Ovary (tissue), 9 donors: ENCODE data around the gene CGN. TPM values are rescaled to one million over a fixed set of nuclear protein-coding genes. Genes with fewer than 3 reads are reported as not detected.

Experiments
- DNase-seq, 5 donors: peaks; one replicate each; pipeline ENCODE4 v3.0.0-alpha.2; 2019 to 2020
- H3K27ac ChIP-seq, 2 donors: fragments of 200-600 bp; one replicate each; pipeline versions ENCODE4 v1.5.1 to v1.8.0; 2019 to 2022
- H3K27me3 ChIP-seq: fragments of 200-600 bp; one replicate; pipeline ENCODE4 v1.8.0; 2022
- H3K36me3 ChIP-seq: fragments of 200-600 bp; sonication (generic); one replicate; pipeline ENCODE4 v1.5.1; 2019
- H3K4me1 ChIP-seq: one replicate; pipeline ENCODE4 v1.8.1; 2013; ENCODE audit warnings: mild to moderate bottlenecking, moderate library complexity; ENCODE audit not compliant: insufficient read depth
- H3K4me3 ChIP-seq: fragments of 200-600 bp; sonication (generic); one replicate; pipeline ENCODE4 v1.5.1; 2017
- H3K9me3 ChIP-seq, 2 donors: fragments of 200-600 bp in 1 of 2; sonication (generic) in 1 of 2; one replicate each; pipeline versions ENCODE4 v1.5.1 to v1.8.1; 2013 to 2019; ENCODE audit warnings: mild to moderate bottlenecking in 1 of 2, moderate library complexity in 1 of 2
- EP300 ChIP-seq: sonication (generic); formaldehyde crosslinking; IDR thresholded peaks from one replicate; pipeline ENCODE4 v1.6.1; 2017; ENCODE audit warnings: antibody characterized with exemption
- POLR2A ChIP-seq: fragments of 450-650 bp; IDR thresholded peaks from one replicate; pipeline ENCODE4 v1.6.1; 2017; ENCODE audit warnings: antibody characterized with exemption, mild to moderate bottlenecking, moderate library complexity
- WGBS, 3 donors: extraction: QIAGEN DNeasy Blood & Tissue Kit in 1 of 3; methylation state at CpG; one replicate each; pipeline versions ENCODE4 v1.1.5 to v1.1.7; 2013 to 2017; 5-methylcytosine and 5-hydroxymethylcytosine counted together
- intact Hi-C, 4 donors: fragments of 100-400 bp; cut with DNase I; formaldehyde crosslinking; loops; one replicate each; pipeline versions ENCODE4 v1.11.0 to v1.15.1; 2022 to 2023
- polyA plus RNA-seq, 2 donors: library from polyadenylated mRNA; stranded (reverse); fragments of 200-250 nt in 1 of 2; fragments of 350-450 nt in 1 of 2; fragmentation: Illumina TruSeq in 1 of 2; extraction: RNeasy Lipid Tissue Mini Kit (QIAGEN cat#74804) in 1 of 2; gene quantifications; one replicate each; pipeline ENCODE4 v1.2.3, GENCODE V29; 2013 to 2014
- total RNA-seq, 7 donors: library from RNA; depleted of rRNA in 2 of 7; stranded (reverse); fragments of >200 nt in 2 of 7; fragmentation: NEBNext Ultra II Directional in 3 of 7; extraction: Animal tissue kit (Norgen Biotek cat#: 25700) in 3 of 7; gene quantifications; one replicate each; pipeline versions ENCODE4 v1.1.0 to v1.2.4, GENCODE V29; 2016 to 2023
- TF ChIP-seq, protein P1 (sequence below), 3 donors: fragments of 450-650 bp in 2 of 3; fragments of 200-600 bp in 1 of 3; IDR thresholded peaks; one replicate each; pipeline versions ENCODE4 v1.5.1 to v1.8.0; 2016 to 2022; ENCODE audit warnings: antibody characterized with exemption in 3 of 3, mild to moderate bottlenecking in 1 of 3
- donor health status: DM: no; HTN: no; CAD: no; lungs with moderate emphysema.
- donor health status: DM: no; HTN: no; CAD: no.
- donor health status: Bipolar disorder and iron deficiency.
- donor health status: DM: yes; HTN: yes; CAD: no.
- donor health status: DM: no; HTN: no; CAD: no.
- donor health status: DM: yes; HTN: yes; CAD: no.

CGN gene
- total and polyA plus RNA-seq, 9 donors: 1.0 to 26.8 (median 4.3) TPM

DNA sequence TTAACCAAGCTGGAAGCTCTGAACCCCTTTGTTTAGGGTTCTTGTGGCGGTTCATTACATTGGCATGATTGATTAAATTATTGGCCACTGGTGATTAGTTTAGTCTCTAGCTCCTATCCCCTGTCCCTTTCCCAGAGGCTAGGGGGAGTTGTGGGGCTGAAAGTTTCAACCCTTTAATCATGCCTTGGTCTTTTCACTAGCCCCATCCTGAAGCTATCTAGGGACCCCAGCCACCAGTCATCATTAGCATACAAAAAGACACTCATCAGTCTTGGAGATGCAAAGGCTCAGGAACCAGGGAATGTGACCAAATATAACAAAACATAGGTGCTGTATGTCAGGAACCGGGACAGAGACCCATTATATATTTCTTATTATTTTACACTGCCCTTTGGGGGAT is 66.0 kb downstream of the CGN start:
- no peak for DNase-seq
- Histone ChIP-seq H3K27ac (no peak overlapping the region), H3K4me1 (no peaks in the 10 kb centered on the region), H3K27me3 (no peaks in the 10 kb centered on the region), H3K36me3 (no peaks in the 10 kb centered on the region), H3K9me3 (no peaks in the 10 kb centered on the region), H3K4me3 (no peak overlapping the region)
- TF ChIP-seq POLR2A (no peak), EP300 (no peak)
- TF ChIP-seq, protein P1, sequence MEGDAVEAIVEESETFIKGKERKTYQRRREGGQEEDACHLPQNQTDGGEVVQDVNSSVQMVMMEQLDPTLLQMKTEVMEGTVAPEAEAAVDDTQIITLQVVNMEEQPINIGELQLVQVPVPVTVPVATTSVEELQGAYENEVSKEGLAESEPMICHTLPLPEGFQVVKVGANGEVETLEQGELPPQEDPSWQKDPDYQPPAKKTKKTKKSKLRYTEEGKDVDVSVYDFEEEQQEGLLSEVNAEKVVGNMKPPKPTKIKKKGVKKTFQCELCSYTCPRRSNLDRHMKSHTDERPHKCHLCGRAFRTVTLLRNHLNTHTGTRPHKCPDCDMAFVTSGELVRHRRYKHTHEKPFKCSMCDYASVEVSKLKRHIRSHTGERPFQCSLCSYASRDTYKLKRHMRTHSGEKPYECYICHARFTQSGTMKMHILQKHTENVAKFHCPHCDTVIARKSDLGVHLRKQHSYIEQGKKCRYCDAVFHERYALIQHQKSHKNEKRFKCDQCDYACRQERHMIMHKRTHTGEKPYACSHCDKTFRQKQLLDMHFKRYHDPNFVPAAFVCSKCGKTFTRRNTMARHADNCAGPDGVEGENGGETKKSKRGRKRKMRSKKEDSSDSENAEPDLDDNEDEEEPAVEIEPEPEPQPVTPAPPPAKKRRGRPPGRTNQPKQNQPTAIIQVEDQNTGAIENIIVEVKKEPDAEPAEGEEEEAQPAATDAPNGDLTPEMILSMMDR (IDR thresholded peaks at IDR 0.05): no peak
- intact Hi-C loops: no loop called here
- WGBS, 3 donors: 95 to 99% (median 98%) methylated on average over 2 of the region's 2 CpGs

DNA sequence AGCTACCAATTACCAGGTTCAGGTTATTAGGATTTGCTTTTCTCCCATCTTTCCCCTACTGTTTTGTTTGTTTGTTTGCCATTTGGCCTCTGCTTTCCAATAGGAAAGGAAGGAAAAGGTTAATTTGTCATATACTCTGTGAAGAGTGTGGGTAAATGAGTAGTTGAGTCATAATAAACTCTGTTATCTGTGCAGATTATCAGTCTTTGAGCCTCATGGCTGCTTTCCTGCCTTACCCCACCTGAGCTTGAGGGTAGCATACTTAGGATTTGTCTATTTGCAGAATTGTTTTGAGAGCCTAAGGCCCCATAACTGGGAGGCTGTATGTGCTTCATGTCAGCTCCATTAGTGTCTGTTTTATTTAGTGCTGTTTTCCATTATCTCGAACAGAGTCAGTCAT is 67.8 kb downstream of the CGN start:
- TF ChIP-seq EP300: no peak
- TF ChIP-seq POLR2A: no peak
- TF ChIP-seq, protein P1 (IDR thresholded peaks at IDR 0.05): no peak
- DNase-seq: no peak
- H3K4me1 ChIP-seq: no peaks in the 10 kb centered on the region
- intact Hi-C loops: no loop called here
- H3K27ac ChIP-seq: no peak overlapping the region
- no peak overlapping the region for H3K4me3 ChIP-seq
- 89 to 93% (median 92%) methylated on average over 1 of the region's 1 CpG for WGBS, 3 donors
- H3K27me3 ChIP-seq: no peaks in the 10 kb centered on the region
- no peaks in the 10 kb centered on the region for H3K36me3 ChIP-seq
- H3K9me3 ChIP-seq: no peaks in the 10 kb centered on the region

DNA sequence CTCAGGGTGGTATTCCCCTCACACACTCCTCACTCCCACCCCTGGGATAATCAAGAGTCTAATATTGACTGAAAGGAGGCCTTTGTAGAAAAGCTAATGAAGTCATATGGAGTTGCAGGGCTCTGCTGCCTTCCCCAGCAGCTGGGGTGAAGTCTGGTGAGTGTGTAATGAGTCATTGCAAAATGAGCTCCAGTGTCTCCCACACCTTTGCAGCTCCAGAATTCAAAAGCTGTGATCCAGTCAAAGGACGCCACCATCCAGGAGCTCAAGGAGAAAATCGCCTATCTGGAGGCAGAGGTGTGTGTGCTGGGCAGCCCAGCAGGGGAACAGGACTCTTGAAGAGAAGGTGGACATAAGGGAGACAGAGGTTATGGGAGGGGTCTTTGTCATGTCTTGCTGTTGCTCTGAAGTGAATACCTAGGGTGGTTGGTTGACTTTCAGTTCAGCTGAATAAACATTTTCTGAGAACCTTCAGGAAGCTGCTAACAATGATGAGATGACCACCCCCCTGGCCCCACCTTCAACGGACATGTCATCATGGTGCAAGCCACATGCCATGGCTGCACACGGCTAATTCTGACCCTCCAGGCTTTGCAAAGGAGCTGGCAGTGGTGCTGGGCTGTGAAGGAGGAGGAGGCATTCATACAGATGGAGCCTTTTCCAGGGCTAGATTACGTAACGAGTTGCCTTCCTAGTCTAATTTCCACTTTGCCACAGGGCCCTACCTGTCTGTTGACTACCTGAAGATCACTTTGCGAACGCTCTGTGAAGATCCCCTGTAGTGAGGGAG is 68.4 kb downstream of the CGN start:
- Histone ChIP-seq H3K27ac (no peak overlapping the region), H3K36me3 (no peaks in the 10 kb centered on the region), H3K4me1 (no peaks in the 10 kb centered on the region), H3K9me3 (no peaks in the 10 kb centered on the region), H3K27me3 (no peaks in the 10 kb centered on the region), H3K4me3 (no peak overlapping the region)
- intact Hi-C loops: no loop called here
- no peak for DNase-seq
- TF ChIP-seq EP300 (no peak), POLR2A (no peak)
- TF ChIP-seq, protein P1 (IDR thresholded peaks at IDR 0.05): no peak
- 84 to 89% (median 87%) methylated on average over 8 of the region's 8 CpGs for WGBS, 3 donors

DNA sequence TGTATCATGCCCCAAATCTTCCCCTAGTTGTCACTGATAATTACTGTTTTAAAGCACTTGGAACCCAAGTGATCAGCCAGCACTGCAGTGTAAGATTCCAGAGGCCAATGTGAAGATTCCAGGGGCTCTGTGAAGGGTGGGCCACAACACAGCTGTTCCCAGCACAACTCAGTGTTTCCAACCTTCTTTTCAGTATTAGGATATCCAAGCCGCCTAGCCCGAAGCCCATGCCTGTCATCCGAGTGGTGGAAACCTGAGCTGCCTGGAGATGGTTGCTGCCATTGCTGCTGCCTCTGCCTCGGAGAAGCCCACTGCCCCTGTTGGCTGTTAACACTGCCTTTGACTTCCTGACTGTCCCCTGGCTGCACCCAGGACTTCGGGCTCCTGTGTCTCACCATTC is 70.3 kb downstream of the CGN start:
- Histone ChIP-seq H3K4me1 (peaks cover 1% of the 10 kb centered on the region), H3K9me3 (no peaks in the 10 kb centered on the region), H3K4me3 (no peak overlapping the region), H3K27ac (no peak overlapping the region), H3K36me3 (no peaks in the 10 kb centered on the region), H3K27me3 (no peaks in the 10 kb centered on the region)
- TF ChIP-seq POLR2A (no peak), EP300 (no peak)
- TF ChIP-seq, protein P1 (IDR thresholded peaks at IDR 0.05): no peak
- WGBS, 3 donors: 58 to 70% (median 63%) methylated on average over 5 of the region's 5 CpGs
- intact Hi-C loops: no loop called here
- DNase-seq: no peak
